Esophagus muscularis mucosa (tissue), 4 donors: Measurements from ENCODE around the gene BIK.

Experiments
- CTCF ChIP-seq, 3 experiments: fragments of 200-600 bp in 2 of 3; fragments of 450-650 bp in 1 of 3; sonication (generic) in 2 of 3; IDR thresholded peaks; one replicate each; pipeline ENCODE4 v1.5.1; 2017 to 2019; ENCODE audit warnings: antibody characterized with exemption in 3 of 3, mild to moderate bottlenecking in 2 of 3, moderate library complexity in 1 of 3
- EP300 ChIP-seq: sonication (generic); formaldehyde crosslinking; IDR thresholded peaks from one replicate; pipeline ENCODE4 v1.6.1; 2017; ENCODE audit warnings: antibody characterized with exemption
- POLR2A ChIP-seq: fragments of 450-650 bp; IDR thresholded peaks from one replicate; pipeline ENCODE4 v1.6.1; 2017; ENCODE audit warnings: antibody characterized with exemption, moderate library complexity, mild to moderate bottlenecking, low read depth
- POLR2AphosphoS5 ChIP-seq, 2 donors: sonication (generic); formaldehyde crosslinking; IDR thresholded peaks; one replicate each; pipeline ENCODE4 v1.6.1; 2017; ENCODE audit warnings: antibody characterized with exemption in 2 of 2

GRCh38 chr22:43118024-43118849 lies 7.7 kb downstream of the BIK start:
- TF ChIP-seq CTCF (IDR thresholded peaks at IDR 0.05) (no peak), POLR2A (no peak), POLR2AphosphoS5 (IDR thresholded peaks at IDR 0.05) (no peak), EP300 (no peak)
